Heart left ventricle (tissue), 16 donors: ENCODE results near the gene FAM209A. TPM values are rescaled to one million over a fixed set of nuclear protein-coding genes. Genes with fewer than 3 reads are reported as not detected.
"Not testable (repeated sequence)": the region's sequence is repeated elsewhere in the genome, so short reads cannot be mapped to it uniquely, and the experiment has no call there.

ENCODE experiments used
- ATAC-seq, 4 donors: fragments of 200-7000 bp; cut with Tn5 transposase; one replicate each; pipeline ENCODE4 v1.9.1; 2020 to 2022; ENCODE audit warnings: moderate library complexity in 4 of 4, mild to moderate bottlenecking in 3 of 4, moderate number of reproducible peaks in 1 of 4
- DNase-seq, 5 donors: peaks; one replicate each; pipeline ENCODE4 v3.0.0-alpha.2; 2020
- H3K27ac ChIP-seq, 12 donors: fragments of 200-600 bp; sonication (generic) in 4 of 12; one replicate each; pipeline versions ENCODE4 v1.5.0 to v1.8.0; 2016 to 2022; ENCODE audit warnings: mild to moderate bottlenecking in 2 of 12
- H3K27me3 ChIP-seq, 9 donors: fragments of 200-600 bp; sonication (generic) in 2 of 9; one replicate each; pipeline versions ENCODE4 v1.5.1 to v1.8.0; 2016 to 2022; ENCODE audit warnings: mild to moderate bottlenecking in 3 of 9
- H3K36me3 ChIP-seq, 9 donors: fragments of 200-600 bp; sonication (generic) in 2 of 9; one replicate each; pipeline versions ENCODE4 v1.5.0 to v1.8.0; 2018 to 2022; ENCODE audit warnings: mild to moderate bottlenecking in 2 of 9
- H3K4me1 ChIP-seq, 12 donors: fragments of 200-600 bp; sonication (generic) in 4 of 12; one replicate each; pipeline versions ENCODE4 v1.5.0 to v1.8.0; 2016 to 2022; ENCODE audit warnings: mild to moderate bottlenecking in 3 of 12
- H3K4me3 ChIP-seq, 12 donors: fragments of 200-600 bp; sonication (generic) in 4 of 12; one replicate each; pipeline versions ENCODE4 v1.5.0 to v1.8.0; 2017 to 2022; ENCODE audit warnings: mild to moderate bottlenecking in 9 of 12, moderate library complexity in 4 of 12
- H3K9me3 ChIP-seq, 12 donors: fragments of 200-600 bp; sonication (generic) in 4 of 12; one replicate each; pipeline versions ENCODE4 v1.5.0 to v1.8.0; 2016 to 2022; ENCODE audit warnings: mild to moderate bottlenecking in 1 of 12
- CTCF ChIP-seq, 12 donors: fragments of 200-600 bp; sonication (generic) in 4 of 12; IDR thresholded peaks; one replicate each; pipeline versions ENCODE4 v1.5.0 to v1.8.0; 2018 to 2022; ENCODE audit warnings: antibody characterized with exemption in 12 of 12, mild to moderate bottlenecking in 5 of 12
- POLR2A ChIP-seq, 2 donors: fragments of 450-650 bp; IDR thresholded peaks; one replicate each; pipeline ENCODE4 v1.6.1; 2017; ENCODE audit warnings: antibody characterized with exemption in 2 of 2, mild to moderate bottlenecking in 2 of 2, moderate library complexity in 2 of 2
- WGBS, 4 donors: extraction: QIAGEN DNeasy Blood & Tissue Kit in 2 of 4; methylation state at CpG; one replicate each; pipeline versions ENCODE4 v1.1.5 to v1.1.7; 2013 to 2018; 5-methylcytosine and 5-hydroxymethylcytosine counted together
- intact Hi-C, 10 donors: fragments of 100-400 bp; cut with DNase I; formaldehyde crosslinking; loops; one replicate each; pipeline versions ENCODE4 v1.11.1 to v1.14.2; 2022
- polyA plus RNA-seq, 2 donors: library from polyadenylated mRNA; stranded (reverse); fragments of 200-250 nt; gene quantifications; one replicate each; pipeline ENCODE4 v1.2.3, GENCODE V29; 2013
- total RNA-seq, 9 donors: library from RNA; depleted of rRNA in 2 of 9; stranded (reverse); fragments of >200 nt in 2 of 9; fragmentation: NEBNext Ultra II Directional in 3 of 9; extraction: Animal tissue kit (Norgen Biotek cat#: 25700) in 3 of 9; gene quantifications; one replicate each; pipeline versions ENCODE4 v1.1.0 to v1.2.4, GENCODE V29; 2016 to 2023
- donor health status: ischemic (EF 13 %, LVEDD 7.1; RV severe dilation, severe dysfunction).
- donor health status: healthy with polysubstance abuse.
- donor health status: DM: no; HTN: yes; CAD: no.
- donor health status: DM: no; HTN: no; CAD: no.
- donor health status: ischemic (EF 25% LVEDD 6.9; RV normal size, moderate dysfunction).
- donor health status: ischemic (EF 25% LVEDD 5.7; RV mildly dilated, moderate dysfunction).
- donor health status: healthy.
- donor health status: DM: yes; HTN: yes; CAD: no.
- donor health status: ischemic (EF 35%, LVEDD 5.7; RV mildly dilated, moderate dysfunction).
- donor health status: nonischemic (EF 11% LVEDD 7.7; RV severe dilation, severe dysfunction).
- donor health status: DM: yes; HTN: yes; CAD: no.
- donor health status: PGD.
- donor health status: ischemic (EF 29% LVEDD 5.4; RV normal size, mild dysfunction).
- donor health status: nonischemic (EF 23%, LVEDD 6.1; RV moderate dilation, normal function).

FAM209A gene
- total and polyA plus RNA-seq, 11 donors: 0.35 TPM; not detected in 10

DNA sequence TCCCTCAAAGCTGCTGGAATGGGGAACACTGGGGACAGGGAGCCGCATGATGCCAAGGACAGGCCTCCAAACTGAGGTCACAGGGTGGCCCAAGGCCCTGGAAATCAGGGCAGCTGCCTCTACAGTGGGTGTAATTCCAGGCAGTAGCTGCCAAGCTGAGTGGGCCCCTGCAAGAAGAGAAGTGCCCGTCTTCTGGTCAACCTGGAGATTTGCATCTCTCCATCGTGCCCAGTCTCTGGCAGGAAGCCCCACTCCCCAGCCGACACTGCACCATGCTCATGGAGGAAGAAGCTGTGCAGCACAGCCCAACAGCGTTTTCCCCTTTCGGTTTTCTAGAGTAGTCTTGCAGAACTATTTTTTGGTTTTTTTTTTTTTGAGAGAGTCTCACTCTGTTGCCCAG is 2.2 kb upstream of the FAM209A start:
- no peak for DNase-seq
- WGBS, 4 donors: 86 to 95% (median 89%) methylated on average over 6 of the region's 6 CpGs
- H3K27ac ChIP-seq: no peak overlapping the region
- H3K4me3 ChIP-seq: no peak overlapping the region
- peaks cover 0 to 25% (median 17%) of the 10 kb centered on the region in 12 donors for H3K9me3 ChIP-seq
- no peaks in the 10 kb centered on the region for H3K4me1 ChIP-seq
- no peak for ATAC-seq
- no peaks in the 10 kb centered on the region for H3K27me3 ChIP-seq
- intact Hi-C loops: no loop called here
- TF ChIP-seq POLR2A (IDR thresholded peaks at IDR 0.05) (no peak), CTCF (IDR thresholded peaks at IDR 0.05) (no peak)
- H3K36me3 ChIP-seq: peaks cover 0 to 40% (median 33%) of the 10 kb centered on the region in 9 donors

- intact Hi-C loops: no loop called here
- Histone ChIP-seq H3K4me1 (no peaks in the 10 kb centered on the region), H3K27ac (no peak overlapping the region), H3K36me3 (no peaks in the 10 kb centered on the region), H3K9me3 (no peaks in the 10 kb centered on the region), H3K27me3 (no peaks in the 10 kb centered on the region), H3K4me3 (no peak overlapping the region)
- TF ChIP-seq POLR2A (IDR thresholded peaks at IDR 0.05) (no peak), CTCF (IDR thresholded peaks at IDR 0.05) (no peak)
- WGBS, 4 donors: 91 to 100% (median 92%) methylated on average over 7 of the region's 7 CpGs; no CpG with 5 or more reads in 1 of the 4 donors
- no peak for DNase-seq
- no peak for ATAC-seq
These were observed 3.0 kb downstream of the FAM209A start for GRCh38 chr20:56527521-56527920.

GRCh38 chr20:56532946-56533345 is 8.4 kb downstream of the FAM209A start, which contains the start of gene FAM209B:
TSS of gene FAM209B (plus strand) at chr20:56533246. CDS start at chr20:56533342, 96 bp downstream.
- H3K27ac ChIP-seq, H3K4me1 ChIP-seq, H3K27me3 ChIP-seq, H3K9me3 ChIP-seq, H3K4me3 ChIP-seq, intact Hi-C loops, ATAC-seq, DNase-seq, H3K36me3 ChIP-seq: not testable (repeated sequence)
- WGBS, 4 donors: 83 to 88% (median 87%) methylated on average over 7 to 9 of the region's 9 CpGs

GRCh38 chr20:56537997-56538396 is 13.5 kb downstream of the FAM209A start:
- intact Hi-C loops: no loop called here
- Histone ChIP-seq H3K4me1 (no peaks in the 10 kb centered on the region), H3K27ac (no peak overlapping the region), H3K4me3 (no peak overlapping the region), H3K27me3 (no peaks in the 10 kb centered on the region), H3K36me3 (no peaks in the 10 kb centered on the region), H3K9me3 (no peaks in the 10 kb centered on the region)
- WGBS, 4 donors: 72 to 80% (median 77%) methylated on average over 3 of the region's 3 CpGs
- TF ChIP-seq POLR2A (IDR thresholded peaks at IDR 0.05) (no peak), CTCF (IDR thresholded peaks at IDR 0.05) (no peak)
- DNase-seq: no peak
- ATAC-seq: no peak

DNA sequence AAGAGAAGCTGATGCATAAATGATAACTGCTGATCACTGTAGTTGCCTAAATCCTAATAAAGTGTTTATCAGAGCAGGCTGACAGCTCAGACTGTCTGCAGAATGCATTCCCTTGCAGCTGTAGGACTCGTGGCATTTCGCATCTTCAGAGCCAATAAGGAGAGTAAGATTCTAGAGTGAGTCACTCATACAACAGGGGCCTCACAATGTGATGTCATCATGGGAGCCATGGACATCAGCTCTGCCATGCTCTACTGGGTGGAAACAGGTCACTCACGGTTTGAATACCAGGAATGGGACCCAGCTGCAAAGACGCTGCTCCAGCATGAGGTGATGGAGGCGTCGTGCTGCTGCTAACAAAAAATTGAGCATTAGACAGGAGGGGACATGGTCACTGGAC is 15.9 kb downstream of the FAM209A start:
- intact Hi-C loops: loop anchor here in 1 of 10 donors (10.0 kb wide), 1 partner anchor 804 kb away; no protein-coding TSS in a partner anchor
- no peaks in the 10 kb centered on the region for H3K27me3 ChIP-seq

More for the DNA sequence above, 15.9 kb downstream of the FAM209A start:
- H3K4me1 ChIP-seq: no peaks in the 10 kb centered on the region
- no peak for TF ChIP-seq CTCF (IDR thresholded peaks at IDR 0.05)
- no peak for TF ChIP-seq POLR2A (IDR thresholded peaks at IDR 0.05)
- H3K9me3 ChIP-seq: no peaks in the 10 kb centered on the region
- ATAC-seq (no peak), DNase-seq (no peak)
- WGBS, 4 donors: 75 to 81% (median 80%) methylated on average over 6 of the region's 6 CpGs
- no peak overlapping the region for H3K27ac ChIP-seq
- no peak overlapping the region for H3K4me3 ChIP-seq
- H3K36me3 ChIP-seq: no peaks in the 10 kb centered on the region
